GM19397 (cell line): ENCODE measurements around the gene NAPB.
"Not testable (repeated sequence)": the region's sequence is repeated elsewhere in the genome, so short reads cannot be mapped to it uniquely, and the experiment has no call there.

ENCODE experiments used
- ATAC-seq: cut with Tn5 transposase; IDR thresholded peaks from one replicate; pipeline ENCODE4 v1.9.1; 2021; ENCODE audit warnings: mild to moderate bottlenecking, moderate library complexity; ENCODE audit not compliant: unreplicated experiment

Gene NAPB

DNA sequence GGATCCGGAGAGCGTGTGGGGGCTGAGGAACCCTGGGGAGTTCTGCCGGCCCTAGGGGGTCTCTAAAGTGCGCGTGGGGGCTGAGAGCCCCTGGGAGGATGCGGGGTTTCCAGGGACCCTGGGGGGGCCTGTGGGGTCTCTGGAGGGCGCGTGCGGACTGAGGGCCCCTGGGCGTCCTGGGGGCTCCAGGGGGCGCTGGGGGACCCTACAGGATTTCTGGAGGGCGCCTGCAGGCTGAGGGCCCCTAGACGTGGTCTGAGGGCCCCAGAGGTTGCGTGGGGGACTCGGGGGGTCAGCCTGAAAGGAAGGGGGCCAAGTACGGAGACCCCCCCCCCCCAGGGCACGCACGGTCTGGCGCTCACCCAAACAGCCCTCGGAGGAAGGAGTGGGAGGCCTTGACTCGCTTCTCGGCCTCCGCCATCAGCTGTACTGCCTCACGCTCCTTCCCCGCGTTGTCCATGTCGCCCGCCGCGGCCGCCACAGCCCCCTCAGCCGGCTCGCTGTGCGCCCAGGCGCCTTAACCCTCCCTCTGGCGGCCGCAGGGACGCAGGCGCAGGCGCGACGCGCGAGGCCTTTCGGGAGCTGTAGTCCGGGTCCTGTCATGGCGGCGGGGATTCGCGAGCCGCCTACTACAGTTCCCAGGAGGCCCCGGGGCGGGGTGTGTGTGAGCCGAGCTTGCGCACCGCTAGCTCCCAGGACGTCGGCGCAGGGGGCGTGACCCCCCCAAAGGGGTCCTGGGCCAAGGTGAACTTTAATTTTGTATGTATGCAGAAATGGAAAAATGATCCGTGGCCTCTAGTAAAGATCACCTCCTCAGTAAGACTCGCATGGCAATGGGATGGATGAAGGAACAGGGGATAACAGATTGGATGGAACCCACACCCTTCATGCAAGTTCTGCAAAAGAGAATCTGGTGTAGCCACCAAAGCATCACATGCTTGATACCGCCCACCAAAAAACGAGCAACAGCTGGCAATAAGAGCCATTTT is at the start of gene NAPB:
TSS of gene NAPB (minus strand) at position 546 of the 989 bp plus-strand sequence. CDS start at position 460, 86 bp downstream.
- ATAC-seq: peak; percentile 97

DNA sequence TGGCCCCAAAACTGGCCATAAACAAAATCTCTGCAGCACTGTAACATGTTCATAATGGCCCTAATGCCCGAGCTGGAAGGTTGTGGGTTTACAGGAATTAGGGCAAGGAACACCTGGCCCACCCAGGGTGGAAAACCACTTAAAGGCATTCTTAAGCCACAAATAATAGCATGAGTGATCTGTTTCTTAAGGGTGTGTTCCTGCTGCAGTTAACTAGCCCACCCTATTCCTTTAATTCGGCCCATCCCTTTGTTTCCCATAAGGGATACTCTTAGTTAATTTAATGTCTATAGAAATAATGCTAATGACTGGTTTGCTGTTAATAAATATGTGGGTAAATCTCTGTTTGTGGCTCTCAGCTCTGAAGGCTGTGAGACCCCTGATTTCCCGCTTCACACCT is 45.7 kb upstream of the NAPB start:
- ATAC-seq: not testable (repeated sequence)

- ATAC-seq: no peak
Measured at GRCh38 chr20:23461180-23461579, 39.9 kb upstream of the NAPB start.

GRCh38 chr20:23459461-23460150 is 38.3 kb upstream of the NAPB start:
- ATAC-seq: no peak

DNA sequence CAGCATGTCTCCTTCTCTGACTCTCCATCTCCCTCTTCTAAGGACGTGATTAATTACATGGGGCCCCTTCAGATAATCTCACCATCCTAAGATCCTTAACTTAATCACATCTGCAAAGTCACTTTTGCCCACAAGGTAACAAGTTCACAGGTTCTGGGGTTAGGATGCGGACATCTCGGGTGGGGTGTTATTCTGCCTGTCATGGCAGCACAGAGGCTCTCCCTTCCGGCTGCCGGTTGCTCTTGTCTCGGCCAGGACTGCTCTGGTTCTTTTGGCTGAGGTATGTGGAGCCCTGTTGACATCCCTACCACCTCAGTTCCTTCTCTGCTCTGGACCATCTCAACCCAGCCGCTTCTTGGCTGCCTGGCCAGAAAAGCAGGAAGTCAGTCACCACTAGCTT is 35.6 kb upstream of the NAPB start:
- ATAC-seq: no peak

DNA sequence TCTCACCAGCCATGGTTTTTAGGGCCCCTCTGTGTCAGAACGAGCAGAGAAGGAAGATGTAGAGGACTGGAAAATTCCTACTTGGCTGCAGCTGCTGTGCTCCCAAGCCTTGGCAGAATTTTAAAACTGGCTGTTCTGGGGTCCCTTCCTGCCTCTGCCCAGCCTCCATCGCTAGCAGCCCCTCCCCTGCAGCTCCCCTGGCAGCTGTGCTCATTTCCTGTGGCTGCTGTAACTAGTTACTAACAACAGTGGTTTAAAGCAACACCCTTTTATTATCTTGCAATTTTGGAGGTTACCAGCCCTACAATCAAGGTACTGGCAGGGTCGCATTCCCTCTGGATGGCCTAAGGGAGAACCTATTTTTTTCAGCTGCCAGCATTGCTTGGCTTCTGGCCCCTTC is 35.1 kb upstream of the NAPB start:
- no peak for ATAC-seq

GRCh38 chr20:23455639-23456038 is 34.4 kb upstream of the NAPB start:
- no peak for ATAC-seq

- ATAC-seq: no peak
Measured at GRCh38 chr20:23454816-23455215, 33.5 kb upstream of the NAPB start.

DNA sequence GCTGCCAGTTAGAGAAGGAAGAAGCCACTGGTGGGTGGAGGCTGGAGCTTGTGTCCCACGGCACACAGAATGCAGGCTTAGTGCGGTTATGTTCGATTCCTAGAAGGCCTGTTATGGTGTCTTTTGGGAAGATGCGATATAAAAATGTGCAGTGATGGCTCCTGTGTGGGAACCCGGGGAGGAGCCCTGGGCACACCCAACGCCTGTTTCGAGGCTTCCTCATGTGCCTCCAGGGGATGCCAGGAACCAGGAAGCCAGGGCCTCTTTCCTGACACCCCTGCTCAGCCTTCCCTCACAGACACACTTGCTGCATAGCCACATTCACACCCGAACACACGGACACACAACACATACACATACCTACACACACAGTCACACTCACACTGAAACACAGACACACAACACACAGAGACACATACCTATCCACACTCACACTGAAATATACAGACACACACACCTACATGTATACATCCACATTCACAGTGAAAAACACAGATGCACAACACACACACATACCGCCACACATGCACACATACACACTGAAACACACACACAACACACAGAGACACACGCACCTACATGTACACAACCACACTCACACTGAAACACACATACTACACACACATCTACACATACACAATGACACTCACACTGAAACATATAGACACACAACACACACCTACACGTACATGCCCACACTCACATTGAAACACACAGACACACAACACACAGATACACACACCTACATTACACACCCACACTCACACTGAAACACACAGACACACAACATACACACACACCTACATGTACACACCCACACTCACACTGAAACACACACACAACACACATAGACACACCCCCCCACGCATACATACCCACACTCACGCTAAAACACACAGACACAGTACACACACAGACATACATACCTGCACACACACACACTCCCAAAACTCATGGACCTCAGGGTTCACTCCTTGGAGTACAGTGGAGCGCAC is 32.6 kb upstream of the NAPB start:
- no peak for ATAC-seq

- ATAC-seq: no peak
Measured at GRCh38 chr20:23452776-23453175, 31.5 kb upstream of the NAPB start, which contains the start of gene CST11. Gene CST11 (minus strand): TSS chr20:23452876. CDS start chr20:23452811, 65 bp downstream.

DNA sequence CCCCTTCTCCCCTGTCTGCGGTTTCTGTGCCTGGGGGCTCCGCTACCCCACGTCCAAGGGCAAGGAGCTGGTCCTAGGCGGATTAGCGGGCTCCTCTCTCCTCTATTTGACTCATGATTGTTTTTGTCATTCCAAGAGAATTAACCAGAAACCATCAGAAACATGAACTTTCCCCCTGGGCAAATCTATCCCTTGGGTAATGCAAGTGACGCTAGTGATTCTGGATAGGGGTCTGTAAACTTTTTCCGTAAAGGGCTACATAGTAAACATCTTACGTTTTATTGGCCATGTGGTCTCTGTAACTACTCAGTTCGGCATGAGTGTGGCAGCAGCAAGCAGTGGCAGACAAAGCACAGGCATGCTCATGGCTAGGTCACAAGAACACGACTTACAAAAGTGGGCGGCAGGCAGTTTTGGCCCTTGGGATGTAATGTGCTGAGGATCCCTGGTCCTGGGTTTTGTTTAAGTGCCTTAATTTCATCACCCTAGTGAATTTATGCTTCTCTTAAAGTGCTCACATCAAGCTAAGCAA is 30.7 kb upstream of the NAPB start:
- ATAC-seq: no peak

DNA sequence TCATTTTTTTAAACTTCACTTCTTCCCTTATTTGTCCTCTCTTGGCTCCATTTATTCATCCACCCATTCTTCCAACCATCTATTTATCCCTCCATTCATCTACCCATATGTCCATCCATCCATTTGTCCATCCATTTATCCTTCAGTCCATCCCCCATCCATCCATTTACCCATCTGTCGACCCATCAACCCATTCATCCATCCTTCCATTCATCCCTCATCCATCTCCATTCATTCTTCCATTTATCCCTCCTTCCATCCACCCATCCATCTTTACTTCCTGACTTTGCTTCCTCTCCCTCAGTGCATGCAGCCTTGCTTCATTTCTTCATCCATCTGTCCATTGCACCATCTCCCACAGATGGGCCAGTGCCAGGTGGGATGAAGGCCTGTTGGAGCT is 29.6 kb upstream of the NAPB start:
- ATAC-seq: no peak

DNA sequence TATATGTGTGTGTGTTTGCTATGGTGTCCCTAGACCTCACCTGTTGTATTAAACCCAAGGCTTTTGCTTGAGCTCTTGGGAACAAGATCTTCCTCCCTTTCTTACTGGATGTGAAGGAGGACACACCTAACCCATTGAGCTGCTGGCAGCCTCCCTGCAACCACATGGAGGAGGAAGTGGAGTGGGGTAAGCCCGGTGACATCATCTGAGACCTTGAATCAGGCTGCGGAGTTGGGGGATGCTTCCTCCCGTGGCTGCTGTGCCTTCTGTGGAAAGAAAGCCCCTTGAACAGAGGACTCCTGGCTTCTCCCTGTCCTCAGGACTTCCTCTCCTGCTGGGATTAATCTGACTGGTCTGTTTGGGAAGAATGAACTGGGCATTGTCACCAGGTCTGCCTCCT is 28.1 kb upstream of the NAPB start:
- ATAC-seq: no peak

GRCh38 chr20:23448167-23448566 is 26.9 kb upstream of the NAPB start:
- no peak for ATAC-seq

DNA sequence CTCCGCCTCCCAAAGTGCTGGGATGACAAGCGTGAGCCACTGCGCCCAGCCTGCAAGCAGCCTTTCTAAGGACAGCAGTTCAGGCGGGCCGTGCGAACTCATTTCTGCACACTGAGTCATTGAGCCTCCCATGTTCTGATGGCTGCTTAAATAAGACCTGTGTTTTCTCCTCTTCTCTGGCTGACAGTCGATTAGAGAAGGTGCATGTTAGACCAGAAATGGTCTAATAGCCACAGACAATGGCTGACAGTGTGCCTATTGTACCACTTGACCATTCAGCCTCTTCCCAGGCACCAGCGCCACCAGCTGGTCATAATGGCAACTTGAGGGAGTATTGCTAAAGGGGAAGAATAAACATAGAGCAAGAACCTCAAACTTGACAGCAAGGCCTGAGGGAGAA is 25.2 kb upstream of the NAPB start:
- peak; percentile 44 for ATAC-seq

- no peak for ATAC-seq
Measured at GRCh38 chr20:23445596-23446217, 24.4 kb upstream of the NAPB start.

DNA sequence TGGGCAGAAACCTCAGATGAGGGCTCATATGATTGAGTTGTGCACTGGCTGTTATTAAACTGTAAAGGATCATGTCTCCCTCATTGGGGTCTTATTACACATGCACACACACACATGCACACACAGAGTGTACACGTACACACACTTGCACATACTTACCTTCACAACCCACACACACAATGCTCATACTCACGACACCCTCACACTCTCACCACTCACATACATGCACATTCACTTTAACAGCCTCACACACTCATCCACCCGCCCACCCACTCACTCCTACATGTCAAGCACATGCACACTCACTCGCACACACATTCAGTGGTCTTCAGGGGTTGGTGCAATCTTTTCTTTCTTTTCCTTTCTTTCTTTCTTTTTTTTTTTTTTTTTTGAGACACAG is 23.6 kb upstream of the NAPB start:
- ATAC-seq: no peak

DNA sequence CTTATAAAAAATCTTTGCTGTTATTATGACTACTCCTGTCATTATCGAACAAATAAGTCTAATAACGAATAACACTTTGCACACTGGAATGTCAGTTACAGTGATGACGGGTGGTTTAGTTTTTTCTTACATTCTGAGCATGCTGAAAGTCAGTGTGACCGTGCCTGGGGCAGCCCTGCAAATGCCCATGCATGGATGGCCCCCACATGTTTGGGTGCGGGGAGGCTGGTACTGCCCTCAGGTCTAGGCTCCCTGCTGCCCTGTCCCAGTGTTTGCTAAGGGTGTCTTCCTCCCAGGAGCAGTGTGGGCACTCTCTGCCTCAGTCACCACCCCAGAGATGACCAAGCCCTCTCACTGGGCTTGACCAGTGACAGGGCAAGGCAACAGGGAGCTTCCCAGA is 21.1 kb upstream of the NAPB start:
- ATAC-seq: no peak

DNA sequence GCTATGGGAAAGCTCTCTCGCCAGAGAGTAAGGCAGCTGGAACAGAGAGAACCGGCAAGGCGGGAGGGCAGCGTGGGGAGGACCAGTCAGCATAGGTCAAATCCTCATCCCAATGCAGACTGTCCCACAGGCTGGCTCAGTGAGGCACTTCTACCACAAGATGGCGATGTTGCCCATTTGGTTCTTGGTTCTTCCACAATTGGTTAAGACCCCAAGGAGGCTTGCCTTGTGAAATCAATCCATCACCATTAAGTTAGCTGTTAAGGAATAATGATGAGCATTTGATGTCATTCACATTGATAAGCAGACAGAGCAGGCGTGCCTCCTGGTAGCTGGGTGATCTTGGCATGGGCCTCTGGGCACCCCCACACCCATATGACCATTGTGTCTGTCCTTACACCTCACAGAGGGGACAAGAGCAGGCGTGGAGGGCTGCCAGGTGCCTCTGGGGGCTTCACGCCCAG is 20.6 kb upstream of the NAPB start:
- peak; percentile 80 for ATAC-seq

GRCh38 chr20:23440004-23440403 is 18.7 kb upstream of the NAPB start:
- no peak for ATAC-seq
